Kidney (tissue), 14 donors: ENCODE data around the gene NDUFS6. TPM values are rescaled to one million over a fixed set of nuclear protein-coding genes. Genes with fewer than 3 reads are reported as not detected.

ENCODE experiments used
- DNase-seq, 5 donors: peaks; one replicate each; pipeline ENCODE4 v3.0.0-alpha.2; 2013 to 2020
- FAIRE-seq: peaks from 2 replicates; lab custom pipeline; 2012; peaks lifted over from hg19 to GRCh38; lab: Jason Lieb, UNC
- H3K27ac ChIP-seq, 2 donors: one replicate each; pipeline ENCODE4 v1.7.0; 2013; ENCODE audit warnings: low read depth in 2 of 2, low read length in 2 of 2, inconsistent platforms in 1 of 2
- H3K27me3 ChIP-seq: one replicate; pipeline ENCODE4 v1.7.1; 2013; ENCODE audit warnings: low read length, inconsistent platforms; ENCODE audit not compliant: control insufficient read depth, insufficient read depth
- H3K36me3 ChIP-seq, 3 donors: one replicate each; pipeline versions ENCODE4 v1.7.0 to v1.7.1; 2013; ENCODE audit warnings: low read length in 3 of 3, control low read depth in 1 of 3, inconsistent platforms in 1 of 3; ENCODE audit not compliant: insufficient read depth in 3 of 3, control insufficient read depth in 2 of 3
- H3K4me1 ChIP-seq, 3 donors: one replicate each; pipeline versions ENCODE4 v1.7.0 to v1.7.1; 2013; ENCODE audit warnings: low read length in 3 of 3, inconsistent platforms in 1 of 3, low read depth in 1 of 3; ENCODE audit not compliant: control insufficient read depth in 2 of 3, insufficient read depth in 2 of 3
- H3K4me3 ChIP-seq, 3 donors: one replicate each; pipeline versions ENCODE4 v1.7.0 to v1.8.1; 2013; ENCODE audit warnings: low read length in 3 of 3, control low read depth in 1 of 3, inconsistent platforms in 1 of 3
- H3K9ac ChIP-seq, 3 donors: one replicate each; pipeline versions ENCODE4 v1.7.0 to v1.7.1; 2013; ENCODE audit warnings: low read length in 3 of 3, control low read depth in 1 of 3, inconsistent platforms in 1 of 3
- H3K9me3 ChIP-seq, 3 donors: one replicate each; pipeline versions ENCODE4 v1.7.0 to v1.7.1; 2013; ENCODE audit warnings: low read length in 3 of 3, control low read depth in 1 of 3, inconsistent platforms in 1 of 3; ENCODE audit not compliant: control insufficient read depth in 2 of 3, insufficient read depth in 1 of 3
- CTCF ChIP-seq: IDR thresholded peaks from 3 replicates; pipeline ENCODE4 v1.5.1; 2012; ENCODE audit warnings: mild to moderate bottlenecking, moderate library complexity, borderline replicate concordance; ENCODE audit not compliant: insufficient read depth; ENCODE audit errors: extremely low read depth
- intact Hi-C: fragments of 100-400 bp; cut with DNase I; formaldehyde crosslinking; loops from one replicate; pipeline ENCODE4 v1.11.1; 2022
- polyA plus RNA-seq: library from polyadenylated mRNA; stranded (reverse); fragments of 350-450 nt; fragmentation: Illumina TruSeq; extraction: RNeasy Lipid Tissue Mini Kit (QIAGEN cat#74804); gene quantifications from one replicate; pipeline ENCODE4 v1.2.3, GENCODE V29; 2014; ENCODE audit warnings: low read depth, low replicate concordance; ENCODE audit not compliant: insufficient read depth
- total RNA-seq: library from RNA; stranded (reverse); fragmentation: NEBNext Ultra II Directional; extraction: Animal tissue kit (Norgen Biotek cat#: 25700); gene quantifications from one replicate; pipeline ENCODE4 v1.2.1, GENCODE V29; 2021
- donor health status: control.
- donor health status: control.
- donor health status: control.
- donor health status: control.
- donor health status: control.
- donor health status: DM: yes; HTN: yes; CAD: no.
- donor health status: Normal renal cell carcinoma (clear cell type).

The NDUFS6 gene
- total and polyA plus RNA-seq, 2 donors from 2014 or later: 31.1 to 164 TPM

DNA sequence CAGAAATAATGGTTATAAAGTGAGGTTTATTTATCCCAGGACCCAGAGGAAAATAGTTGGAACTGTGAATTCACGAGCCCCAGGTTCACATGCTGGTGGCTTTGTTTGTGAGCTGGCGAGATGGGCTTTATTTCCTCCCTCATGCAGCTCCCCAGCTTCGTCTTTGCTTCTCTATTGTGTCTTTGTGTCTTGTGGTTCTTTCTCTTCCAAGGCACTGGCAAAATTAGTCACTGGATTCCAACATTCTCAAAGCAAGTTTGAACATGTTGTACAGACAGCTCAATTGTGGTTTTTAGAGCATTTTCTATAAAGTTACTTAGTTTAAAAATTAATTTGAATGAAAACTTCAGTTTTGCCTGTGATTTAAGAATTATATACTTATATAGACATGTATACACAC, 7.2 kb downstream of the NDUFS6 start:
- DNase-seq (no peak), FAIRE-seq (no peak)
- intact Hi-C loops: no loop called here
- Histone ChIP-seq H3K4me3 (no peak overlapping the region), H3K4me1 (peaks cover 0 to 2% (median 0%) of the 10 kb centered on the region in 3 donors), H3K9ac (no peak overlapping the region), H3K27ac (no peak overlapping the region), H3K36me3 (peaks cover 4 to 62% (median 42%) of the 10 kb centered on the region in 3 donors), H3K9me3 (no peaks in the 10 kb centered on the region), H3K27me3 (no peaks in the 10 kb centered on the region)
- TF ChIP-seq CTCF: no peak

- intact Hi-C loops: no loop called here
- peaks cover 3 to 69% (median 41%) of the 10 kb centered on the region in 3 donors for H3K36me3 ChIP-seq
- no peaks in the 10 kb centered on the region for H3K27me3 ChIP-seq
- FAIRE-seq: no peak
- H3K4me3 ChIP-seq: no peak overlapping the region
- no peak for DNase-seq
- H3K9ac ChIP-seq: no peak overlapping the region
- no peak for TF ChIP-seq CTCF
- H3K9me3 ChIP-seq: no peaks in the 10 kb centered on the region
- no peak overlapping the region for H3K27ac ChIP-seq
- H3K4me1 ChIP-seq: peaks cover 0 to 2% (median 0%) of the 10 kb centered on the region in 3 donors
These were observed 8.3 kb downstream of the NDUFS6 start for GRCh38 chr5:1809416-1810035.

GRCh38 chr5:1810581-1811101, 9.4 kb downstream of the NDUFS6 start:
- TF ChIP-seq CTCF: no peak
- Histone ChIP-seq H3K4me1 (peaks cover 0 to 2% (median 0%) of the 10 kb centered on the region in 3 donors), H3K36me3 (peaks cover 3 to 73% (median 39%) of the 10 kb centered on the region in 3 donors), H3K27me3 (no peaks in the 10 kb centered on the region), H3K9ac (no peak overlapping the region), H3K27ac (no peak overlapping the region), H3K9me3 (no peaks in the 10 kb centered on the region), H3K4me3 (no peak overlapping the region)
- no peak for FAIRE-seq
- no peak for DNase-seq
- intact Hi-C loops: no loop called here
